ENCODE data around the gene MSRB3. TPM values are rescaled to one million over a fixed set of nuclear protein-coding genes. Genes with fewer than 3 reads are reported as not detected.

MSRB3 gene
- total RNA-seq, 4 donors from 2014 or later = 21.7 to 56.9 (median 26.4) TPM

- no peak for DNase-seq
- no peaks in the 10 kb centered on the region for H3K36me3 ChIP-seq
- H3K4me3 ChIP-seq = no peak overlapping the region
- no peaks in the 10 kb centered on the region for H3K27me3 ChIP-seq
- H3K27ac ChIP-seq = no peak overlapping the region
- WGBS, 2 donors (ENCODE audit: low coverage in 1 of 2) = 0 to 29% methylated on average over 1 of the region's 1 CpG
- no peaks in the 10 kb centered on the region for H3K4me1 ChIP-seq
- intact Hi-C loops (cut with DNase I; ENCODE audit: low total_unique reads) (no loop called here), in situ Hi-C loops (cut with MboI; ENCODE audit: low pct_ligation_motif_present in 1 of 4, low pct_unique_long_range_greater_than_20kb in 1 of 4, low sequenced_read_pairs in 3 of 4) (no loop called here)
- TF ChIP-seq POLR2A (IDR thresholded peaks at IDR 0.05) = no peak
- TF ChIP-seq CTCF (IDR thresholded peaks at IDR 0.05) = no peak
- H3K9me3 ChIP-seq = no peaks in the 10 kb centered on the region
Observed at GRCh38 chr12:65432651-65433050, 154.2 kb downstream of the MSRB3 start.

GRCh38 chr12:65434737-65435136 is 156.3 kb downstream of the MSRB3 start:
- DNase-seq = no peak
- TF ChIP-seq POLR2A (IDR thresholded peaks at IDR 0.05) (no peak), CTCF (IDR thresholded peaks at IDR 0.05) (no peak), POLR2AphosphoS5 (IDR thresholded peaks at IDR 0.05) (no peak), EP300 (IDR thresholded peaks at IDR 0.05; ENCODE audit: low read depth) (no peak)
- no peaks in the 10 kb centered on the region for H3K36me3 ChIP-seq
- in situ Hi-C loops (cut with MboI; ENCODE audit: low pct_ligation_motif_present in 1 of 4, low pct_unique_long_range_greater_than_20kb in 1 of 4, low sequenced_read_pairs in 3 of 4) = no loop called here
- no peaks in the 10 kb centered on the region for H3K9me3 ChIP-seq
- no peak overlapping the region for H3K4me3 ChIP-seq
- no peak overlapping the region for H3K27ac ChIP-seq
- H3K4me1 ChIP-seq = no peaks in the 10 kb centered on the region
- H3K27me3 ChIP-seq = no peaks in the 10 kb centered on the region
- intact Hi-C loops (cut with DNase I; ENCODE audit: low total_unique reads) = no loop called here
- WGBS, 2 donors (ENCODE audit: low coverage in 1 of 2) = 79 to 90% methylated on average over 3 of the region's 3 CpGs

GRCh38 chr12:65443038-65443437 is 164.6 kb downstream of the MSRB3 start:
- Histone ChIP-seq H3K27me3 (no peaks in the 10 kb centered on the region), H3K4me3 (no peak overlapping the region), H3K9me3 (no peaks in the 10 kb centered on the region), H3K27ac (no peak overlapping the region), H3K4me1 (no peaks in the 10 kb centered on the region), H3K36me3 (no peaks in the 10 kb centered on the region)
- DNase-seq = no peak
- no peak for TF ChIP-seq CTCF (IDR thresholded peaks at IDR 0.05)
- no peak for TF ChIP-seq POLR2A (IDR thresholded peaks at IDR 0.05)
- TF ChIP-seq POLR2AphosphoS5 (IDR thresholded peaks at IDR 0.05) = no peak
- no peak for TF ChIP-seq EP300 (IDR thresholded peaks at IDR 0.05; ENCODE audit: low read depth)
- in situ Hi-C loops (cut with MboI; ENCODE audit: low pct_ligation_motif_present in 1 of 4, low pct_unique_long_range_greater_than_20kb in 1 of 4, low sequenced_read_pairs in 3 of 4) = no loop called here
- WGBS, 2 donors (ENCODE audit: low coverage in 1 of 2) = 64 to 76% methylated on average over 2 of the region's 2 CpGs
- intact Hi-C loops (cut with DNase I; ENCODE audit: low total_unique reads) = no loop called here

- no peak for DNase-seq
- no peak for TF ChIP-seq EP300 (IDR thresholded peaks at IDR 0.05; ENCODE audit: low read depth)
- no peak for TF ChIP-seq POLR2AphosphoS5 (IDR thresholded peaks at IDR 0.05)
- Histone ChIP-seq H3K36me3 (no peaks in the 10 kb centered on the region), H3K27me3 (no peaks in the 10 kb centered on the region), H3K27ac (no peak overlapping the region), H3K4me1 (no peaks in the 10 kb centered on the region), H3K9me3 (no peaks in the 10 kb centered on the region), H3K4me3 (no peak overlapping the region)
- intact Hi-C loops (cut with DNase I; ENCODE audit: low total_unique reads) (no loop called here), in situ Hi-C loops (cut with MboI; ENCODE audit: low pct_ligation_motif_present in 1 of 4, low pct_unique_long_range_greater_than_20kb in 1 of 4, low sequenced_read_pairs in 3 of 4) (no loop called here)
- 55% methylated on average over 2 of the region's 2 CpGs; no CpG with 5 or more reads in 1 of the 2 donors for WGBS, 2 donors (ENCODE audit: low coverage in 1 of 2)
Observed at GRCh38 chr12:65444996-65445395, 166.5 kb downstream of the MSRB3 start.

- intact Hi-C loops (cut with DNase I; ENCODE audit: low total_unique reads) = no loop called here
Observed at GRCh38 chr12:65446901-65447300, 168.4 kb downstream of the MSRB3 start.

More at GRCh38 chr12:65446901-65447300, 168.4 kb downstream of the MSRB3 start:
- no peaks in the 10 kb centered on the region for H3K27me3 ChIP-seq
- no peak for DNase-seq
- H3K27ac ChIP-seq = no peak overlapping the region
- no peak overlapping the region for H3K4me3 ChIP-seq
- peaks cover 0 to 3% (median 0%) of the 10 kb centered on the region in 4 donors for H3K4me1 ChIP-seq
- no peaks in the 10 kb centered on the region for H3K36me3 ChIP-seq
- WGBS, 2 donors (ENCODE audit: low coverage in 1 of 2) = 75% methylated on average over 1 of the region's 1 CpG; no CpG with 5 or more reads in 1 of the 2 donors
- in situ Hi-C loops (cut with MboI; ENCODE audit: low pct_ligation_motif_present in 1 of 4, low pct_unique_long_range_greater_than_20kb in 1 of 4, low sequenced_read_pairs in 3 of 4) = no loop called here
- H3K9me3 ChIP-seq = no peaks in the 10 kb centered on the region
- no peak for TF ChIP-seq CTCF (IDR thresholded peaks at IDR 0.05)
- TF ChIP-seq POLR2AphosphoS5 (IDR thresholded peaks at IDR 0.05) = no peak
- no peak for TF ChIP-seq POLR2A (IDR thresholded peaks at IDR 0.05)
- TF ChIP-seq EP300 (IDR thresholded peaks at IDR 0.05; ENCODE audit: low read depth) = no peak
